ENCODE results near the gene GMDS.

- no peak for TF ChIP-seq CTCF (IDR thresholded peaks at IDR 0.05)
- no peak for TF ChIP-seq POLR2A (IDR thresholded peaks at IDR 0.05)
Measured at GRCh38 chr6:2147261-2147660, 98.1 kb downstream of the GMDS start.

All from heart left ventricle (tissue), 13 donors.